ENCODE results near the gene KLF9.

Gene KLF9

GRCh38 chr9:70407081-70407503, 7.4 kb downstream of the KLF9 start:
- in situ Hi-C loops (cut with MboI; ENCODE audit: low sequenced_read_pairs): loop anchor here (25.0 kb wide), 1 partner anchor 180 kb away; no protein-coding TSS in a partner anchor

DNA sequence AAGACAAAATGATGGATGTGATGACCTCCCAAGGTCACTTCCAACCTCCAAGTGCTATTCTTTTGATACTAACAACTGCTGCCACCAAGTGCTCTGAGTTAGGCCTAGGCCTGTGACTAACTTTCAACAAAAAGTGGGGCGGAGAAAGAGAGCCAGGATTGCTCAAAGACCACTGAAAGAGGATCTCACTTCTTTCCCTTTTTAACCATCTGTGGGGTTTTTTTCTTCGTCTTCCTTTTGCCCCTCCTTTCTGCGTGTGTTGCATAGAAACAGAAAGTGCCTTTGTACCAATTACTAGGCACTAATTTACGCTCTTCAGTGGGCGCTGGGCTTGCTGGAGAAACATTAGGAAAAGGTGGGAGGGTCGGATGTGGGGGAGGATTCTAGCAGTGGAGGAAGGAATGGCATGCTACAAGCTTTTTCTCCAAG, 8.0 kb downstream of the KLF9 start:
- in situ Hi-C loops (cut with MboI; ENCODE audit: low sequenced_read_pairs): loop anchor here (25.0 kb wide), 1 partner anchor 181 kb away; no protein-coding TSS in a partner anchor

- in situ Hi-C loops (cut with MboI; ENCODE audit: low sequenced_read_pairs): loop anchor here (25.0 kb wide), 1 partner anchor 181 kb away; no protein-coding TSS in a partner anchor
Measured at GRCh38 chr9:70405808-70406433, 8.5 kb downstream of the KLF9 start.

DNA sequence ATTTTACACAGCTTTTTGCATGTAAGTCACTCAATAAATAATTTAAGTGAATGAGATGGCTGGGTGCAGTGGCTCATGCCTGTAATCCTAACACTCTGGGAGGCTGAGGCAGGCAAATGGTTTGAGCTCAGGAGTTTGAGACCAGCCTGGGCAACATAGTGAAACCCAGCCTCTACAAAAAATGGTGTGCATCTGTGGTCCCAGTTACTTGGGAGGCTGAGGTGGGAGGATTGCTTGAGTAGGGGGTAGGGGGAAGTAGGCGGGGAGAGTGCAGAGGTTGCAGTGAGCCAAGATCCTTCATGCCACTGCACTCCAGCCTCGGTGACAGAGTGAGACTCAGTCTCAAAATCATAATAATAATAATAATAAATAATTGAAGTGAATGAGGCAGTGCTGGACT, 10.2 kb downstream of the KLF9 start:
- in situ Hi-C loops (cut with MboI; ENCODE audit: low sequenced_read_pairs): loop anchor here (25.0 kb wide), 1 partner anchor 183 kb away; no protein-coding TSS in a partner anchor

GRCh38 chr9:70403618-70404025, 10.8 kb downstream of the KLF9 start:
- in situ Hi-C loops (cut with MboI; ENCODE audit: low sequenced_read_pairs): loop anchor here (25.0 kb wide), 1 partner anchor 184 kb away; no protein-coding TSS in a partner anchor

DNA sequence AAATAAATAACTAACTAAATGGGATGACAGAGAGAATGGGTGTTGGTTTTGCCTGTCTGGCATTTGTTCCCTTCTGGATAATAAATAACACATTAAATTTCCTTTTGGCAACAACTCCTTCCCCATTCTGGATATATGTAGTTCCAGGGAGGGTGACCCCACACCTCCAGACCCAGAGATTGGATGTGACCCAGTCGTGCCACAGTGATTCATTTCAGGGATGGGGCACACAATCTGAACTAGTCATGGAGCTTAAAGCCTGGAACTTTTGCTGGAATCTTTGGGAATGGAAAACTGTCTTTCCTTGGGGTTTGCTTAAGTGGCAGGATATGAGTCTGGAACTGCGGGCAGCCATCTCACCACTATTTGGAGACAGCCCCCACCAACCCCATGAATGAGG, 11.3 kb downstream of the KLF9 start:
- in situ Hi-C loops (cut with MboI; ENCODE audit: low sequenced_read_pairs): loop anchor here (25.0 kb wide), 1 partner anchor 184 kb away; no protein-coding TSS in a partner anchor

GRCh38 chr9:70402213-70402612, 12.2 kb downstream of the KLF9 start:
- in situ Hi-C loops (cut with MboI; ENCODE audit: low sequenced_read_pairs): loop anchor here (25.0 kb wide), 1 partner anchor 185 kb away; no protein-coding TSS in a partner anchor

DNA sequence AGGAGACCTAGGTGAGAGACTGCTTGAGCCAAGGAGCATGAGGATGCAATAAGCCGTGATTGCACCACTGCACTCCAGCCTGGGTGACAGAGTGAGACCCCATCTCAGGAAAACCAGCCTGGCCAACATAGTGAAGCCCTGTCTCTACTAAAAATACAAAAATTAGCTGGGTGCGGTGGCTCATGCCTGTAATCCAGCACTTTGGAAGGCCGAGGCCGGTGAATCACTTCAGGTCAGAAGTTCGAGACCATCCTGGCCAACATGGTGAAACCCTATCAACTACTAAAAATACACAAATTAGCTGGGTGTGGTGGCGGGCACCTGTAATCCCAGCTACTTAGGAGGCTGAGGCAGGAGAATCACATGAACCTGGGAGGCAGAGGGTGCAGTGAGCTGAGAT, 13.2 kb downstream of the KLF9 start:
- in situ Hi-C loops (cut with MboI; ENCODE audit: low sequenced_read_pairs): loop anchor here (25.0 kb wide), 1 partner anchor 186 kb away; no protein-coding TSS in a partner anchor

DNA sequence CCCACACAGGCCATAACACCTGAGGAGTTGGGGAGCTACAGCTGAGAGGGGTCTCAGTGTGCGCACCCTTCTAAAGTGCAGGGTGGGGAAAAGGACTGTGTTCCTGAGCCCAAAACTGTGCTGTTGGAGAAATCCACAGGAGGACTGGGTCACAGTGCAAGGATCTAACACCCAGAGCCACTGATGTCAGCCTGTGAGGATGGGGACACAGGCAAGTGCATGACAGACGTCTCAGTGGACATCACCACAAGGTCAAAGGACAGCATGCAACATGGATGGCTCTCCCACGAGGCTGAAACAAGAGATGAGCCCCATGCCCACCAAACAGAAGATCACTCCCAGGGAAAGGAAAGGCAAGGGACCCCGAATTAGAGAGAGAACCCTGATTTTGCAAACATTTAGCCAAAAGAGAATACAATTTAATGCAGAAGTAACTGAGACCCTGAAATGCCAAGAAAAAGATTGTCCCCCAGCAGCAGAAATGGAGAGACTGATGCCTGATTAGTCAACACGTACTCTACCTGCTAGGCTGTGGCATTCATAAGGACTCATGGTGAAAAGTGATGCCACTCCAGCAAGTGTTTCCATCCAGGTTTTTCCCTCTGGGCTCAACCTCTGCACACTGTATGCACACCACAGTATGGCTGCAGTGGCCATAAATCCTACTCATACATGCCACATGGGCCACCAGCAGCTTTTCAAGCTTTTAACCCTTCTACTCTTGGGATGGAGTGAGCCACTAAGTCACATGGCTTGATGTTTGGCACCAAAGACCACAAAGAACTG, 14.2 kb downstream of the KLF9 start:
- in situ Hi-C loops (cut with MboI; ENCODE audit: low sequenced_read_pairs): loop anchor here (25.0 kb wide), 1 partner anchor 187 kb away; no protein-coding TSS in a partner anchor

DNA sequence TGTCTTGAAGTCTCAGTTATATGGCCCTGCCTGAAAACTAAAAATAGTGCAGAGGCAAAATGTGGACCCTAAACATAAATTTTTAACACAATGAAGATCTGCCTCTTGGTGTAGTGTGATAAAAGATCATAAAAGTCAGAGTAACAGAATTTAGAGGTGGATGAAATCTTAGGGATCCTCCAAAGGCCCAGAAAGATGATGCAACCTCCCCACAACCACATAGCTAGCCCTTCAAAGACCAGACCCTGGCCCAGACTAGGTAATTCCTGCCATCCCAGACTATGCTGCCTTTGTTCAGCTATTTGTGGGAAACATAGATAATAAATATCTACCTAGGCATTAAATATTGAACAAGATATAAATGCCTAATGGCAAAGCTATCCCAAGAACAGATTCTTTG, 15.3 kb downstream of the KLF9 start:
- in situ Hi-C loops (cut with MboI; ENCODE audit: low sequenced_read_pairs): no loop called here

DNA sequence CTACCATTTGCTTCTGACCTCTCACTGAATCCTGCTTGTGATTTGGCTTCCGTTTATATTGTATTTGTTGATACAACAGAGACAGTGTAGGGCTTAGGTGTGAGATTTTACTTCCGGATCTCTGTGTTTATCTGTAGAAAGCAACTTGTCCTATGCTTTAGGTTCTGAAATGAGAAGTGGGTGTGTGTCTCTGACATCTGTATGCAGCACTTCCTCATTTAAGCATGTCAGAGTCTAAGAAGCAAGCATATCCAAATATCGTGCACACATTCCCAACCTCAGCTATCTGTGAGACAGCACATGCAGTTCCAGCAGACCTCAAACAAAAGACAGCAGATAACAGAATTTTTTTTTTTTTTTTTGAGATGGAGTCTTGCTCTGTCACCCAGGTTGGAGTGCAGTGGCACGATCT, 16.3 kb downstream of the KLF9 start:
- in situ Hi-C loops (cut with MboI; ENCODE audit: low sequenced_read_pairs): no loop called here

GRCh38 chr9:70395652-70396051, 18.8 kb downstream of the KLF9 start:
- in situ Hi-C loops (cut with MboI; ENCODE audit: low sequenced_read_pairs): no loop called here

DNA sequence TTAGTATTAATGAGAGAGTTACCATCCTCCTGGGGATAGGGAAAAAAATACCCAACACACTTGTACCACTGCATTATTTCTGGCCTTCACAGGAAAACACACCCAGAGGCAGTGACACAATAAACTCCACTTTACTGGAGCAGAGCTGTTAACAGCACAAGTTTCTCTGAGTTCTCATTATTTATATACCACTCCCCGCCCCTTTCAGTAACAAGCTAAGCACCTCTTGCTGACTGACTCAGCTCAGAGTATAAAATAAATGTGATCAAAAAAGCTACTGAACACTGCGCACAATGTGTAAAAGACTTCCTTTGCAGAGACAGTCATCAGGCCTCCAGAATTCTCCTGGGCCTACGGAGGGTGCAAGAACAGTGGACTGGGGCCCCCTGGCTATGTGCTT, 21.6 kb downstream of the KLF9 start:
- in situ Hi-C loops (cut with MboI; ENCODE audit: low sequenced_read_pairs): no loop called here

DNA sequence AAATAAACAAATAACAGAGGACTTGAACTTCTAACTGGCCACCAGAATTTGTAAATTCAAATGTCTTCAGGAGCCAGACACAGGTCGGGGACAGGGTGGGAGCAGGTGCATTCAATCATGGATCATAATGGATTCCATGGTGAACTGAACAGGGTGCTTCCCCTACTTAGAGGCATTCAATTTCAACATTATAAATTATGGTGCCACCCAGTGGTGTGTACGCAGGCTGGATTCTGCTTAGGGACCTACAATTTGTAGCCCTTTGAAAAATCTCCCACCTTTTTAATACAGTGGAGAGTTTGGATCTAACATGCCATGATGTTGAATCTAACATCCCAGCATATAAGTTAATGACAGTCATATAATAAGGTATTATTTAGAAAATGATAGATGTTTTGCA, 22.3 kb downstream of the KLF9 start:
- in situ Hi-C loops (cut with MboI; ENCODE audit: low sequenced_read_pairs): no loop called here

DNA sequence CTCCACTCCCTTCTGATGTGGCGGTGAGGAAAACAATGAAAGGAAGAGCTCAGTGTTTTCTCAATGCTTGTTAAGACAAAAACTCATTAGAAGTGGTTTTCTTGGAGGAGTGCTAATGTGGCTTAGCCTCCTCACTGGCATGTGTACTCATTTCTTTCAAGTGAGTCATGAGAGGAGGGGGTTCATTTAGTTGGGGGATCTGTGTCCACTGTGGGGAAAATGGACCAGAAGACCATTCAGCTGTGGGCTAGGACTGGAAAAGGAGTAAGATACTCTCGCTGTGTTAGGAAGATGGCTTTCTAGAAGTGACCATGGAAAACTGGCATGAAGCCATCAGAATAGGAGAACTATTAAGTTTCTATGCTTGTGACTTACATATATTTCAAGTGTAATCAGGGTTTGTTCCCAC, 23.5 kb downstream of the KLF9 start:
- in situ Hi-C loops (cut with MboI; ENCODE audit: low sequenced_read_pairs): no loop called here

DNA sequence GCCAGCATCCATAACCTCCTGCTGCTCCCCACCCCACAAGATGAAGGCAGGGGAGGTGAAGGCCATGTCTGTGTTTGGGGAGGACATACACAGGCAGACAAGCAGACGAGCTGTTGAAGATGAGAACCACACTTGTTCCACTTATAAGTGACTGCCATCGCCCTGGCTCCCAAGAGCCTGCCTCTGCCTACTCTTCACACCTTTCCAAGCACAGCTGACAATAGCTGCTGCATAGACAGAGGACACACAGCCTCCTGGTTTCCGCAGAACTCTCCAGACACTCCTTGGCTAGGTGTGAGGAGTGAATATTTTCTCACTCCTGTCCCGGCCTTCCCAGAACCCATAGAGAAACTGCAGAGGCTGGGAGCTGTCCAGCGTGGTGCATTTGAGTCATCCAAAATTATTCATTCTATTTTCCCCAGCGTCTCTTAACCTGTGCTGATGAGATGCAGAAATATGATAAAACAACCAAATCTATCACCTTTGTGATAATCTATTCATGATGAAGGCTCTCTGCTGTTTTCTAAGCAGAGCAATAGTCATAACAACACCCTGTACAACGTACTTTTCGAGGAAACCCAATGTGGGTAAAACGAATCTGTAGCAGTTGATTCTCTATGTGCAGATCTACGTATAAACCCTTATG, 24.7 kb downstream of the KLF9 start:
- in situ Hi-C loops (cut with MboI; ENCODE audit: low sequenced_read_pairs): no loop called here

DNA sequence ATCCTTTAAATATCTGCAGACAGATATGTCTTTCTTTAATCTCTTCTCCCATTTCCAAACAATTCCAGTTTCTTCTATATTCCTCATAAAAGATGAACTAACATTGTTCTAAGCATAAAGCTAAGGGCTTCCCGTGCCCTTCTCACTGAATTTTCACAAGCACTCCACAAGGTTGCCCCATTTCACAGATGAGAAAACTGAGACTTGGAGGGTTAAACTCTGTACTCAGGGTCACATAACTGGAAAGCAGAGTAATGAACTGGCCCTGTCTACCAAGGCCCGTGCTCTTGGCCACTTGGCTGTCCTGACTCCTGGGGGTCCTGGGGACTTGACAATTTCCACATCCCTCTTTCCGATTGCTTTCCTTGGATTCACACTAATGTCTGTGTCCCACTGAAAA, 25.3 kb downstream of the KLF9 start:
- in situ Hi-C loops (cut with MboI; ENCODE audit: low sequenced_read_pairs): no loop called here

DNA sequence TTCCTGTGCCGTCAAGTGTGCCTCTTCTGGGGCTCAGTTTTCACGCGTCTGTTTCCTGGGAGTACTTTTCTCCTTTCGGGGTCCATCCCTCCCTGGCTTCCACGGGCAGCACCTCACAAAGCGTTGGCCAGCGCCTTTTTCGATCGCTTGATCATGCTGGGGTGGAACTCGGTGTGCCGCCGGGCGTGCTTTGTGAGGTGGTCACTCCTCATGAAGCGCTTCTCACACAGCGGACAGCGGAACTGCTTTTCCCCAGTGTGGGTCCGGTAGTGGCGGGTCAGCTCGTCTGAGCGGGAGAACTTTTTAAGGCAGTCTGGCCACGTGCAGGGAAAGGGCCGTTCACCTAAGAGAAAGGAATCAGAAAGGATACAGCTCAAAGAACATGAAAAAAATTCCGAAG, 26.8 kb downstream of the KLF9 start:
- in situ Hi-C loops (cut with MboI; ENCODE audit: low sequenced_read_pairs): no loop called here

GRCh38 chr9:70385426-70385825, 29.0 kb downstream of the KLF9 start:
- in situ Hi-C loops (cut with MboI; ENCODE audit: low sequenced_read_pairs): no loop called here

DNA sequence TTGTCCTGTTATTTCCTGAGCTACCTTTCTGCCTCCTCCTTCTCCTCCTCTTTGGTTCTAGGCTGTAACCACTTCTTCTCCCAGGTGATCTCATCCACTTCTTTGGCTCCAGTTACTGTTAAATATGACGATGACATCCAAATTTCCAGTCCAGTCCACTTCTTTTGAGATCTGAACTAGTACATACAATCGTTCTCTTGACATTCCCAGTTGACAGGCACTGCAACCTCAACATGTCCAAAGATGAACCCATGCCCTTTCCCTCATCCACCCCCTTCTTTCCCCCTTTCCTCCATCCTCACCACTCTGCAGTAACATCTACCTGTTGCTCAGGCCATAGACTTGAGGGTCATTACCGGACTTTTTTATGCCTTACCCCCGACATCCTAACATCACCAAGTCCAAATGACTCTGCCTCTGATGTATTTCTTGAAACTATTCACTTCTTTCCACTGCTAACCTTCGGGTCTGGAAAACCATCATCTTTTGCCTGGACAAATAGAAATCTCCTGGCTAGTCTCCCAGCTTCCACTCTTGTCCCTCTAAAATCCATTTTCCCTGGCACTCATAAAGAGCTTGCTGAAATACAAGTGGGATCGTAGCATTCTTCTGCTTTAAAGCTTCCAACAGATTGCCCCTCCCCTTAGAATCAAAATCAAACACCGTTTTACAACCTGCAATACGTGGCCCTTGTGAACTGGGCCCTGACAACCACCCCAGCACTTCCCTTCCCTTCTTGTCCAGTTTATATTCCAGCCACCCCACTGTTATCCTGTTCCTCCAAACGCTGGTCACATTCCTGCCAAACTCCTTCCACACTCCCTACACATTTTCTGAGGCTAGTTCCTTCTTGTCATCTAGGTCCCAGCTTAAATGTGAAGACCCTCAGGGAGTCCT, 31.5 kb downstream of the KLF9 start:
- in situ Hi-C loops (cut with MboI; ENCODE audit: low sequenced_read_pairs): no loop called here
